ENCODE data around the gene TSPAN18.

- TF ChIP-seq CTCF (IDR thresholded peaks at IDR 0.05; ENCODE audit: low read length), result no peak
- TF ChIP-seq EZH2 (optimal IDR thresholded peaks at IDR 0.05; ENCODE audit: low read depth, low read length), result no peak
Observed at GRCh38 chr11:44818110-44818509, 91.3 kb downstream of the TSPAN18 start.
